Rectal smooth muscle tissue (tissue), 1 donor: ENCODE measurements around the gene TMEM121.

ENCODE experiments used
- H3K27ac ChIP-seq: one replicate; pipeline ENCODE4 v1.7.0; 2013; ENCODE audit warnings: low read depth, low read length, inconsistent platforms
- H3K27me3 ChIP-seq: one replicate; pipeline ENCODE4 v1.7.0; 2013; ENCODE audit warnings: low read length; ENCODE audit not compliant: control insufficient read depth, insufficient read depth
- H3K36me3 ChIP-seq: one replicate; pipeline ENCODE4 v1.7.0; 2013; ENCODE audit warnings: low read length; ENCODE audit not compliant: control insufficient read depth, insufficient read depth
- H3K4me1 ChIP-seq: one replicate; pipeline ENCODE4 v1.7.0; 2013; ENCODE audit warnings: low read length; ENCODE audit not compliant: control insufficient read depth, insufficient read depth
- H3K4me3 ChIP-seq: one replicate; pipeline ENCODE4 v1.7.0; 2013; ENCODE audit warnings: low read length
- H3K9ac ChIP-seq: one replicate; pipeline ENCODE4 v1.7.0; 2013; ENCODE audit warnings: low read length

TMEM121 gene

DNA sequence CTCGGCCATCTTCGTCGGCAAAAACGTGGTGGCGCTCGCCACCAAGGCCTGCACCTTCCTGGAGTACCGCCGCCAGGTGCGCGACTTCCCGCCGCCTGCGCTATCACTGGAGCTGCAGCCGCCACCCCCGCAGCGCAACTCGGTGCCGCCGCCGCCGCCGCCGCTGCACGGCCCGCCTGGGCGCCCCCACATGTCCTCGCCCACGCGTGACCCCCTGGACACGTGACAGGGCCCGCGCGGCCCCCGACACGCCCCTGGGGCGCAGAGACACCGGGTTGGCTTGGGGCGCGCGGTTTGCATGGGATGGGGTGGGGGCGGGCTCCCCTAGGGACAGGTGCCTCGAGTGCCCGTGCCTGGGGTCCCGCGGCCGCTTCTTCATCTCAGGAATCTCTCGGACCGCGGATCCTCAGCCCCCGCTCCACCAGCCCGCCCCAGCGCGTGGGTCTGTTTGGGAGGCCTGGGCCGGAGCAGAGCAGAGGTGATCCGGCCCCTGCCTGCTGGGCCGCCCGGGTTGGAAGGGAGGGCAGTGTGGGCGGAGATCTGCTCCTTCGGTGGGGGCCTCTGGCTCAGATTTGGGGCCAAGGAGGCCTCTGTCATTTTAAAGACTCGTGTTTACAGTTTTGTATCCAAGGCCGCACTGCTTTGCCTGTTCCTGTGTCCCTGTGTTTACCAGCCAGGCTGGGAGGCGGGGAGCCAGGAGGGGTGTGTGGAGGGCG, 3.3 kb downstream of the TMEM121 start:
- Histone ChIP-seq H3K4me1 (peaks cover 2% of the 10 kb centered on the region), H3K27ac (no peak overlapping the region), H3K36me3 (no peaks in the 10 kb centered on the region), H3K27me3 (peaks cover 10% of the 10 kb centered on the region), H3K9ac (no peak overlapping the region), H3K4me3 (peak overlapping the region; percentile 48)

DNA sequence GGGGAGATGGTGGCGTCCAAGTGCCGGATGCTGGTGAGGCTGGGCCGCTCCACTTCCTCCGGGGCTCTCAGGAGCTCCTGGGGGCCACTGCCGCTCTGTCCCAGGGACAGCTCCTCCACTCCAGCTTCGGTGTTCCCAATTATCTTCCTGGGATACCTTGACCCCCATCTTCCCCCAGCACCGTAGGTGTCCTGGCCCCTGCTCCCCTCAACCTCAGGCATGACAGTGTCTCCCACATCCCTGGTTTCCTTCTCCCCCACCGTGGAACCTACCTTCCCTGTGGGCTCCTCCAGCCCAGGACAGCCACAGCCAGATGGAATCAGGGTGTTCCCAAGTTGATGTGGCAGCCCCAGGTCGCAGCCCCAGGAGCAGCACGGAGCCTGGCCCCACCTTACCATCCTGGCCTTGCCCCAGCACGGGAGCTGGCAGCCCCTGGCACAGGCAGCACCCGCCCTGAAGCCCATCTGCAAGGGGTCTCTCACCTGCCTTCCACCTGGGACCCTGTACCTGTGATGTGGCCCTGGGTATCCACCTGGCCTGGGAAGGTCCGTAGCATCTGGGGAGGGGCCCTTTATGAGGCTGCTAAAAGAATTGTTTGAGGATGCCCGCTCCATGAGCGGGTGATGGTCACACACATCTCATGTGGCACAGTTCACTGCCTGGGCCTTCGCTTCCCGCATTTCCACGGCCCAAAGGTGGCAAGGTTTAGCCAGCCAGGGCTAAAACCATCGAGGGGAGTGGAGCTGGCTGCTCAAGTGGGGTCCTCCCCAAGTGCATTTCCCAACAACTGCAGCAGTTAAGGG, 4.1 kb downstream of the TMEM121 start:
- Histone ChIP-seq H3K4me1 (peaks cover 2% of the 10 kb centered on the region), H3K4me3 (no peak overlapping the region), H3K27me3 (peaks cover 10% of the 10 kb centered on the region), H3K27ac (no peak overlapping the region), H3K9ac (no peak overlapping the region), H3K36me3 (no peaks in the 10 kb centered on the region)

DNA sequence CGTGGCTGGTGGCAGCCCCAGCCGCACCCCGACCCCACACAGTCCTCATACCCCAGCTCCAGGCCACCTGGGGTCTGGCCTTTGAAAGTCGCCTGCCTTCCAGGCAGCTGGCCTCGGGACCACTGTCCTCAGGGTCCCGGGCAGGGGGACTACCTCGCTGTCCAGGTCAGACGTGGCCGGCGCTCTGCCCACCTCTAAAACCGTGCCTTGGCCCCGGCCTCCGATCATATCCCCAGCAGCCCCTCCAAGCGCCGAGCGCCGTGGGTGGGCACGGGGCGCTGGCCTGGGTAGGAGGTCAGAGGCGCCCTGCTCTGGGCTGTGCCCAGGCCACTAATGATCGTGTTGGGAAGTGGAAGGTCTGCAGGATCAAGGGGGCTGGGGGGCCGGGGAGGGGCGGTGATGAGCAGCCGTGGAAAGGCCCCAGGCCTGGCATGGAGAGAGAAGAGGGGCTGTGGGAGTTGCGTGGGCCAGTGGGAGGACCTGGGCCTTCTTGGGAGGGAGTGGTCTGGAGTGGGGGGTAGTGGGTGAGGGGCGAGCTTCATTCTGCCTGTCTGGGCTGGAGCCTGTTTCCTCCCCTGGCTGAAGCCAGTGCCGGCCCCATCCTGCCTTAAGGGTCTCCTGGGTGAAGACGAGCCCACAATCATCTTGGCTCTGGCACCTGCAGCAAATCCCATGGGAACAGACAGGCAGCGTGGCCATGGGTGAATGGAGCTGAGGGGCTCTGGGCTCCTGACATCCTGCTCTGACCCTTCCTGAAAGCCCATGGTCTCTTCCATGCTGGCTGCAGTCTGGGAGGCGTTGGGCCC, 4.9 kb downstream of the TMEM121 start:
- H3K27ac ChIP-seq: no peak overlapping the region

DNA sequence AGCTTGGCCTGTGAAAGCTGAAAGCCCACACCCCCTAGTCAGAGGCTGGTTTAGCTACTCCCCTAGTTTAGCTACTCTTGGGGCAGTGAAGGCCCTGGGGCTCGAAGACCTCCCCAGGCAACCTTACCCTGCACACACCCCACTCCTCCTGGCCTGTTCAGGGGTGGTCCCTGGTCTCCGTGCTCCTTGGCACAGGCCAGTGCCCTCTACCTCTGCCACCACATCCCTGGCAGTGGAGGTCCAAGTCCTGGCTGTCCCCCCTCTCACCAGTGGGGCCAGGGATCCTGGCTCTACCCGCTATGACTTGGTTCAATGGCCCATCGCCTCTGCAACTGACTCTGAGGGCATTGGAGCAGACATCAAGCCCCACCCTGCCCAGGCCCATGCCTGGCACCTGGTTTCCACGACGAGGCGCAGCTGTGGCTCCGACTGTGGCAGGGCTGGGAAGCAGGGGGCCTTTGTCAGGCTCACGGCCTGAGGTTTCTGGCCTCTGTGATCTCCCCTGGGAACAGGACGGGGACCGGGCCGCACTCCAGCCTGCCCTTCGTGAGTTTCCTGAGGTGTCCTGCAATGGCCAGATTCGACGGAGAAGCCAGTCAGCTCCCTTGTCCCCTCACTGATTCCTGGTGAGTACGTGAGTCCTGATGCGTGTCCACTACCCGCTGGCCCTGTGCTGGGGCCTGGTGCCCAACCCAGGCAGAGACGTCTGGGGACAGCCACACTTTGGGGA, 5.7 kb downstream of the TMEM121 start:
- no peak overlapping the region for H3K27ac ChIP-seq
- H3K4me1 ChIP-seq: peaks cover 2% of the 10 kb centered on the region
- H3K4me3 ChIP-seq: no peak overlapping the region
- H3K9ac ChIP-seq: no peak overlapping the region
- H3K27me3 ChIP-seq: peaks cover 16% of the 10 kb centered on the region
- H3K36me3 ChIP-seq: no peaks in the 10 kb centered on the region

More for the DNA sequence above, 4.9 kb downstream of the TMEM121 start:
- Histone ChIP-seq H3K4me3 (no peak overlapping the region), H3K9ac (no peak overlapping the region), H3K4me1 (peaks cover 2% of the 10 kb centered on the region), H3K36me3 (no peaks in the 10 kb centered on the region), H3K27me3 (peaks cover 12% of the 10 kb centered on the region)

DNA sequence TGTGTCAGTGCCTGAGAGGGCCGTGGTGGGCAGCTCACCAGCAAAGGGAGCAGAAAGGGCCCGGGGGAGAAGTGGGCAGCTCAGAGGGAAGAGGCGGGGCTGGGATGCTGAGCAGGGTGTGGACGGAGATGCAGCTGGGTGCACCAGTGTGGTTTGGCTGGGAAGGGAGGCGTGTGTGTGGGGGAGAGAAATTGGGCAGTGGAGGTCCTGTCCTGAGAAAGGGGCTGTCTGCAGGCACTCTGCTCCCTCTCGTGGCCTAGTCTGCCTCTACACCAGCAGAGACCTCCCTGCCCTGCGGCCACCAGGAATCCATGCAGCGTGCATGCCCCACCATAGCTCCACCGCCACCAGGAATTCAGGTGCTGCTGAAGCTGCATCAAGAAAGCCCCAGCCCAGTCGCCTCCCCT, 6.4 kb downstream of the TMEM121 start:
- Histone ChIP-seq H3K36me3 (no peaks in the 10 kb centered on the region), H3K4me1 (peaks cover 2% of the 10 kb centered on the region), H3K4me3 (no peak overlapping the region), H3K9ac (no peak overlapping the region), H3K27me3 (peaks cover 19% of the 10 kb centered on the region), H3K27ac (no peak overlapping the region)

DNA sequence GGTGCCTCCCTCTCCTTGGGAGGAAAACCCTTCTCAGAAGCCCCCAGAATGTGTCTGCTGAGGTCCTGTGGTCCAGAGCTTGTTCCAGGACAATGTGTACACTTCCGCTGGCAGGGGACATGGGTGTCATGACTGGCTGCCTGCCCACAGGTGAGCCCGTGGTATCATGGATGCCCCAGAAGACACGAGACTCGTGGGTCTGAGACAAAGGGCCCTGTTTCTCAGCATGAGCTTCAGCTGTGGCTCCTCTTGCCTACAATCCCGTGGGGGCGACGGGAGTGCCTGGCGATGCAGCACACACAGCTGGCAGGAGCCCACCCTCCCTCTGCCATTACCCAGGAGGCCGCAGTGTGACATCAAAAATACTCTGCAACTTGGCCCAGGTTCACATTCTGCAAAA, 7.0 kb downstream of the TMEM121 start:
- Histone ChIP-seq H3K27ac (no peak overlapping the region), H3K36me3 (no peaks in the 10 kb centered on the region), H3K4me1 (peaks cover 2% of the 10 kb centered on the region), H3K9ac (no peak overlapping the region), H3K4me3 (no peak overlapping the region), H3K27me3 (peaks cover 19% of the 10 kb centered on the region)

DNA sequence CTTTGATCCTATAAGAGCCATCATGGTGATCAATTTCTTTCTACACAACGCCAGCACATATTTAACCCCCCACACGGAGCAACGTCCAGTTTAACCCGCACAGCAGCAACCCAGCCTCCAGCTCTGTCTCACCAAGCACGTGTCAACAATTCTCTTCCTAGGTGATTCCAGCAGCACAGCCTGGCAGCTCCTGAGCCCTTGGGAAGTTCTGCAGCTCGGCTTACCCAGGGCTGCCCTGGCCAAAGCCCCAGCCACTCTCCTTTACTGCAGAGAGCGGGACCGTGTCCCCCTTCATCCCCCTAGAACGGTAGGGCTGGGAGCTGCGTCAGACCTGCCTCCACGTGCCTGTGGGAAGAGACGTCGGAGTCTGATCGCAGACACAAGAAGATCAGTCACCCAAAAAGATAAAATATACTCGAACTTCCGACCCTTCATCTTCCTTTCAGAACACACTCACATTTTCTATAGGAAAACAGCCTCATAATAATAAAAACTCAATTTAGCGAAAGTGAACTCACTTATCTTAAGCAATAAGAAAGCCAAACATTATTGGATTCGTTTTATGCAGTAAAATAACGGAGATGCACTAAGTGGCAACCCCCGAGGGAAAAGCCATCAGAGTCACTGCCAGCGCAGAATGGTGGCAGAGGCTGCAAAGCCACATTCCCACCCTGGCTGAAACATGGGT, 7.6 kb downstream of the TMEM121 start:
- Histone ChIP-seq H3K27ac (no peak overlapping the region), H3K4me1 (no peaks in the 10 kb centered on the region), H3K36me3 (no peaks in the 10 kb centered on the region), H3K4me3 (no peak overlapping the region), H3K27me3 (peaks cover 19% of the 10 kb centered on the region), H3K9ac (no peak overlapping the region)

DNA sequence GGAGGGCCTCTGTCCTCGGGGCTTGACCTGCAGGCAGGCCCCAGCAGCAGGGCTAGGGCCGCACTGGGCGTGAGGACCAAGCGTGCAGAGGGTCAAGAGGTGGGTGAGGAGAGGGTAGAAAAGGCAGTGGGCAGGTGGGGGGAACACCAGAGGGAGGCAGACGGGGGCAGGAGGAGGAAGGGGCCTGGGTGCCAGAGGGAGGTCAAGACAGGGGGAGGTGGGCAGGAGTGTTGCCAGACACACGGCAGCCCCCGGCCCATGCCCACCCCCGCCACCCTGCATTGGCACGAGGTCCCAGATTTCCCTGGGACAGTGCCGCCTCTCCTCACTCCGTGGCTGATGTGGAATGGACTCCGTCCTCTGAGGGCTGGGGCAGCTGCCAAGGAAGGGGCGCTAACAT, 8.2 kb downstream of the TMEM121 start:
- Histone ChIP-seq H3K4me3 (no peak overlapping the region), H3K27me3 (peaks cover 15% of the 10 kb centered on the region), H3K9ac (no peak overlapping the region), H3K27ac (no peak overlapping the region), H3K4me1 (no peaks in the 10 kb centered on the region), H3K36me3 (no peaks in the 10 kb centered on the region)

DNA sequence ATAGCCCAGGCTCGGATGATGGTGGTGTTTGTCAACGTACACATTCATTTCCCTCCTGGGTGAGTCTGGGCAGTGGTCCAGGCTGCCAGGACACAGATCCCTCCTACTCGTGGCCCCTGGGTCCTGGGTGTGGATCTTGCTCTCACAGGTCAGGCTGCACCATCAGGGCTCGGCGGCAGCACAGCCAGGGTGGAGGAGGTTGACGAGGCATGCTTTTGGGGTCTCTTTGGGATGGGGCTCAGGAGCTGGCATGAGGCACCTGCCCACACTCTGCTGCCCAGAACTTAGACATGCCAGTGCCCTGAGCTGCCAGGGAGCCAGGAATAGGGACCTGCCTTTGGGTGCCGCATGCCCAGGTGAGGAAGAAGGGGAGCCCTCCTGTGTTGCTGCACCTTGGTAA, 9.7 kb downstream of the TMEM121 start:
- Histone ChIP-seq H3K9ac (no peak overlapping the region), H3K4me3 (no peak overlapping the region), H3K27ac (no peak overlapping the region), H3K36me3 (no peaks in the 10 kb centered on the region), H3K27me3 (peaks cover 15% of the 10 kb centered on the region), H3K4me1 (no peaks in the 10 kb centered on the region)

DNA sequence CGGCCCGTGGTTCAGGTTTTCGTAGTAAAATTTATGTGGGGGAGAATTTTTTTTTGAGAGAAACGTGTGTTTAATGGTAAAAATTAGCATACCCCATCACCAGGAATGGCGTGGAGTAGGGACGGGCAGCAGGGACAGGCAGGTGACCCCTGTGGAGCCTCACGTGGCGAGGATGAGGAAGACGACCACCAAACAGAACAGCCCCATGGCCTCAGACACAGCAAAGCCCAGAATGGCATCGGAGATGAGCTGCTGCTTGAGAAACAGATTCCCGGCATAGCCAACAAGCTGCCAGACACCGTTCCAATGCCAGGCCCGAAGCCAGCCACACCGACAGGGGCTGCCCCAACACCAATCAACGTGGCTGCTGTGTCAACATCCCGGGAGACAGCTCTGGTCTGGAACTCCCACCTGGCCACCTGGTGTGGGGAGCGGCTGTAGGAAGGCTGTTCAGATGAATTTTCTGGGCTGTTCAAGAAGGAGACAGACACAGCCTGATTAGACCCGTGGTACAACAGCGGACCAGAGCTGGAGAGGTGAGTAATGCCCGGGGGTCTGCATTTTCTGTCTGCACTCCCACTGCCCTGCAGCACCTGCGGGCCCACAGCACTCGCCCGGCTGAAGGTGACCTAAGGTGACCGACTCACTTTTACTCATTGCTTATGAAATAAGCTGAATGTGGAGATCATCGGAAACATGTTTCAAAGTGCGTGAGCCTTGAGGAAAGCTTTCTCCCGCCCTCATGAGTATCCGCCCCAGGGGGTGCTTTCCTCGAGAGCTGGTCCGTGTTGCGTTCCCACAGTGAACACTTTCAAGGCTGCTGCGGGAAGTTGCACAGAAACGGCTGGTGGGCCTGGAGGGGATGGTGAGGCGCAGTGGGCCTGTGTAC, 10.6 kb downstream of the TMEM121 start:
- Histone ChIP-seq H3K36me3 (no peaks in the 10 kb centered on the region), H3K9ac (no peak overlapping the region), H3K27me3 (peaks cover 15% of the 10 kb centered on the region), H3K4me3 (no peak overlapping the region), H3K4me1 (no peaks in the 10 kb centered on the region), H3K27ac (no peak overlapping the region)
